ENCODE measurements around the gene SERPING1. TPM values are rescaled to one million over a fixed set of nuclear protein-coding genes. Genes with fewer than 3 reads are reported as not detected.
"Not testable (repeated sequence)": the region's sequence is repeated elsewhere in the genome, so short reads cannot be mapped to it uniquely, and the experiment has no call there.

Gene SERPING1
- total and polyA plus RNA-seq, 2 donors (not counting 1 experiment from before 2014, with no cell fraction given): not detected

GRCh38 chr11:57652230-57652629, 54.7 kb downstream of the SERPING1 start:
- not testable (repeated sequence) for DNase-seq; ATAC-seq (ENCODE audit: low read depth)
- WGBS (ENCODE audit: insufficient coverage): 74% methylated on average over 8 of the region's 14 CpGs

GRCh38 chr11:57652662-57653061, 55.2 kb downstream of the SERPING1 start:
- Histone ChIP-seq H2AFZ (ENCODE audit: insufficient read depth, low read depth, low read length, poor library complexity, severe bottlenecking) (peak overlapping the region; percentile 72), H4K20me1 (ENCODE audit: control insufficient read depth, insufficient read depth, low read length, poor library complexity, severe bottlenecking) (no peaks in the 10 kb centered on the region), H3K4me3 (ENCODE audit: control extremely low read depth in 1 of 5, extremely low read depth in 1 of 5, insufficient read depth in 1 of 5, low read depth in 2 of 5, low read length in 4 of 5) (peak overlapping the region in 3 of 5 experiments; percentile 11 to 35 (median 33)), H3K27me3 (replicated peaks in 1 of 4; ENCODE audit: control extremely low read depth in 1 of 4, control insufficient read depth in 3 of 4, insufficient read depth in 4 of 4, low read length in 3 of 4) (peaks cover 0 to 36% (median 27%) of the 10 kb centered on the region in 4 experiments), H3K79me2 (ENCODE audit: control insufficient read depth, insufficient read depth, low read length) (peaks cover under 1% of the 10 kb centered on the region), H3K36me3 (replicated peaks in 1 of 2; ENCODE audit: control extremely low read depth in 1 of 2, control insufficient read depth in 1 of 2, extremely low read depth in 1 of 2, insufficient read depth in 2 of 2, low read length in 1 of 2) (no peaks in the 10 kb centered on the region), H3K27ac (ENCODE audit: low read length in 2 of 2) (no peak overlapping the region), H3K9ac (ENCODE audit: low read length) (no peak overlapping the region), H3K9me3 (ENCODE audit: control extremely low read depth in 1 of 3, control insufficient read depth in 2 of 3, insufficient read depth in 1 of 3, low read length in 2 of 3) (peaks cover 0 to 3% (median 0%) of the 10 kb centered on the region in 3 donors), H3K4me1 (ENCODE audit: control insufficient read depth in 2 of 2, insufficient read depth in 2 of 2, low read length in 2 of 2) (peaks cover 28% of the 10 kb centered on the region in 2 donors), H3K4me2 (replicated peaks; ENCODE audit: low read depth, low read length, poor library complexity, severe bottlenecking) (peak overlapping the region; percentile 51)
- no peak overlapping the region for H3K4me3 Mint-ChIP-seq
- intact Hi-C loops (cut with micrococcal nuclease): no loop called here
- peaks cover 39% of the 10 kb centered on the region for H3K27me3 Mint-ChIP-seq
- no peaks in the 10 kb centered on the region for H3K9me3 Mint-ChIP-seq (ENCODE audit: insufficient read depth)
- DNase-seq (no peak), ATAC-seq (ENCODE audit: low read depth) (no peak)
- TF ChIP-seq CTCF (IDR thresholded peaks at IDR 0.05) (no peak), EZH2 (IDR thresholded peaks at IDR 0.05; ENCODE audit: borderline replicate concordance, insufficient read depth, low read depth, low read length, poor library complexity, severe bottlenecking) (no peak)
- peaks cover 34% of the 10 kb centered on the region for H3K4me1 Mint-ChIP-seq
- CTCF ChIA-PET: interaction anchor here (1.2 to 1.7 kb wide), 2 partner anchors 11 to 159 kb away, joined by 3 to 9 read pairs; no protein-coding TSS in a partner anchor
- H3K27ac Mint-ChIP-seq: no peak overlapping the region
- no CpG with 5 or more reads among the region's 3 CpGs for WGBS (ENCODE audit: insufficient coverage)
- POLR2A ChIA-PET: no interaction called here

More at GRCh38 chr11:57652230-57652629, 54.7 kb downstream of the SERPING1 start:
- H3K9ac ChIP-seq (ENCODE audit: low read length); intact Hi-C loops (cut with micrococcal nuclease); H3K36me3 ChIP-seq (replicated peaks in 1 of 2; ENCODE audit: control extremely low read depth in 1 of 2, control insufficient read depth in 1 of 2, extremely low read depth in 1 of 2, insufficient read depth in 2 of 2, low read length in 1 of 2); H3K9me3 ChIP-seq (ENCODE audit: control extremely low read depth in 1 of 3, control insufficient read depth in 2 of 3, insufficient read depth in 1 of 3, low read length in 2 of 3); H3K79me2 ChIP-seq (ENCODE audit: control insufficient read depth, insufficient read depth, low read length); H3K27ac Mint-ChIP-seq; H3K27ac ChIP-seq (ENCODE audit: low read length in 2 of 2); H3K4me3 Mint-ChIP-seq; H3K9me3 Mint-ChIP-seq (ENCODE audit: insufficient read depth); H4K20me1 ChIP-seq (ENCODE audit: control insufficient read depth, insufficient read depth, low read length, poor library complexity, severe bottlenecking): not testable (repeated sequence)
- Histone ChIP-seq H3K27me3 (replicated peaks in 1 of 4; ENCODE audit: control extremely low read depth in 1 of 4, control insufficient read depth in 3 of 4, insufficient read depth in 4 of 4, low read length in 3 of 4) (peaks cover 0 to 40% (median 31%) of the 10 kb centered on the region in 4 experiments), H3K4me2 (replicated peaks; ENCODE audit: low read depth, low read length, poor library complexity, severe bottlenecking) (peak overlapping the region; percentile 51), H2AFZ (ENCODE audit: insufficient read depth, low read depth, low read length, poor library complexity, severe bottlenecking) (peak overlapping the region; percentile 72), H3K4me1 (ENCODE audit: control insufficient read depth in 2 of 2, insufficient read depth in 2 of 2, low read length in 2 of 2) (peaks cover 32 to 33% of the 10 kb centered on the region in 2 donors), H3K4me3 (ENCODE audit: control extremely low read depth in 1 of 5, extremely low read depth in 1 of 5, insufficient read depth in 1 of 5, low read depth in 2 of 5, low read length in 4 of 5) (peak overlapping the region in 3 of 5 experiments; percentile 11 to 35 (median 33))
- peaks cover 33% of the 10 kb centered on the region for H3K4me1 Mint-ChIP-seq
- H3K27me3 Mint-ChIP-seq: peaks cover 43% of the 10 kb centered on the region
- POLR2A ChIA-PET: interaction anchor here (0.7 kb wide), 1 partner anchor 92 kb away, joined by 3 read pairs; no protein-coding TSS in a partner anchor
- CTCF ChIA-PET: interaction anchor here (1.7 kb wide), 1 partner anchor 11 kb away, joined by 9 read pairs; no protein-coding TSS in a partner anchor
